Activated T-cell treated with anti-CD3 and anti-CD28 coated beads, Interleukin-2, amount 50 U/mL, for 48 hours (primary cell): ENCODE measurements around the gene LDLRAD4.

ENCODE experiments used
- DNase-seq, 2 experiments: peaks; one replicate each; pipeline ENCODE4 v3.0.0-alpha.2; 2020

Gene LDLRAD4

DNA sequence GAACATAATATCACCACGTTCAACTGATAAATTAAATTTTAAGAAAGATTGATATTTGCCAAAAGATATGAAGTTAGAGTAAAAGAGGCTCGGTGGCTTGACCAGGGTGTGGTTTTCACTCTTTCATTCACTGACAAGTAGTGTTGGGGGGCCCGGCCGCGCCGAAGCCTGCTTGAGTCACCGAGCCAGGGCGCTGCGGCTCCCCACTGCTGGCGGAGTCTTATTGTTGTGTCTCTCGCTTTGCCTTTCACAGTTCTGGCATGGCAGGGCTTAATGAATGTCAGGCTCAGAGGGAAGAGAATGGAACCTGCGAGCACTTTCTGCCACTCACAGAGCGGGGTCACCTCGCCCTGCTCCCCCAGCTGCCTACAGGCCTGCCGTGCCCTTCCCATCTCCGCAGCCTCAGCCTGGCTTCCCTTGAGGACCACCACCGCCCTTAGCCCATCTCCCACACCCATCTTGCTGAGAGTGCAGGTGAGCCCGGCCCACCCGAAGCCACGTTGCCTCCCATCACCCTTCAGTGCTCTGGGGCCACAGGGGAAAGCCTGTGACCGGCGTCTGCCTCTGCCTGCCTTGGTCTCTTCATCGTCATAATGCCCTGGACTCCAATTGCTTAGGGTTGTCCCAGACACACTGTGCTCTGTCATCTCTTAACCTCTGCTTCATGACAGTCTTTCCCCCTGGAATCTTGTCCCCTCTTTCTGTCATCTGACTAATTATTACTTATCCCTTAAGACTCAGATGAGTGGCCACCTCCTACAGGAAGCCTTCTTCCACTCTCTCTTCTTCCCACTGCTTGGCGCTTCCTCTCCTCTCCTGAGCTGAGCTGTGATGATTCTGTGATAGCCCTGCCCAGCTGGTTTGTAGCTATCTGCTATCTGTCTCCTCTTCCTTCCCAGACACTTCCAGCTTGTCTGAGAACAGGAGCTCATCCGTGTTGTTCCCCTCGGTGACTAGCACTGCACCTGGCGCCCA lies 365.3 kb downstream of the LDLRAD4 start:
- no peak for DNase-seq

DNA sequence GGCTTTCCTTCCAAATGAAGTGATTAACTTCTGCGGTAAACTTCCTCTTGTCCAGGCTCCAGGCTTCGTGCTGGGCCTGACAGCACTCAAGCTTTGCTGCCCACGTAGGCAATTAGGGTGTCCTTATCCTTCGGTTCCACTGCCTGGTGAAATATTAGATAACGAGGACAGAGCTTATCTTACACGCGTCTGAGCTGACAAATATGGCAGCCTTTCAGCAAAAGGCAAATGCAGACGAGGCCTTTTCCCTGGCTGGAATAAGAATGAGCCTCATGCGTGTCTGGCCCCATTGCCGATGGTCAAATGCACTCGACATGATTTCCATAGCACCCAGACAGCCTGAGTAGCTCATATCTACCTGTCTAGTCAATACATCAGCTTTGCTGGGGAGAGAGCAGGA lies 366.3 kb downstream of the LDLRAD4 start:
- no peak for DNase-seq

GRCh38 chr18:13585379-13586153 lies 367.0 kb downstream of the LDLRAD4 start:
- no peak for DNase-seq

- DNase-seq: no peak
Observed at GRCh38 chr18:13587001-13587400, 368.4 kb downstream of the LDLRAD4 start.

GRCh38 chr18:13587477-13587876 lies 368.9 kb downstream of the LDLRAD4 start:
- DNase-seq: no peak

GRCh38 chr18:13587937-13588336 lies 369.4 kb downstream of the LDLRAD4 start:
- no peak for DNase-seq

GRCh38 chr18:13589316-13589715 lies 370.8 kb downstream of the LDLRAD4 start:
- no peak for DNase-seq

DNA sequence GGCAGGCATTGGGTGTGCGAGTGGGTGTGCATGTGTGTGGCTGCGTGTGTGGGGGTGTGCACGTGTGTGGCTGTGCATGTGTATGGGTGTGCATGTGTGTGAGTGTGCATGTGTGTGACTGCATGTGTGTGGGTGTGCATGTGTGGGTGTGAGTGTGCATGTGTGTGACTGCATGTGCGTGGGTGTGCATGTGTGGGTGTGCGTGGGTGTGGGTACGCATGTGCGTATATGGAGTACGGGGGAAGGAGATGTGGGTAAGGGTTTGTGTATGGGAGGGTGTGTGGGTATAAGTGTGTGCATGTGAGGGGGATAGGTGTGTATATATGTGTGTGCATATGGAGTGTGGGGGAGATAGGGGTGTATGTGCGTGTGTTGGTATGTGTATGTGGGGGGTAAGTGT lies 371.4 kb downstream of the LDLRAD4 start:
- no peak for DNase-seq

GRCh38 chr18:13592246-13592645 lies 373.7 kb downstream of the LDLRAD4 start:
- DNase-seq: no peak

DNA sequence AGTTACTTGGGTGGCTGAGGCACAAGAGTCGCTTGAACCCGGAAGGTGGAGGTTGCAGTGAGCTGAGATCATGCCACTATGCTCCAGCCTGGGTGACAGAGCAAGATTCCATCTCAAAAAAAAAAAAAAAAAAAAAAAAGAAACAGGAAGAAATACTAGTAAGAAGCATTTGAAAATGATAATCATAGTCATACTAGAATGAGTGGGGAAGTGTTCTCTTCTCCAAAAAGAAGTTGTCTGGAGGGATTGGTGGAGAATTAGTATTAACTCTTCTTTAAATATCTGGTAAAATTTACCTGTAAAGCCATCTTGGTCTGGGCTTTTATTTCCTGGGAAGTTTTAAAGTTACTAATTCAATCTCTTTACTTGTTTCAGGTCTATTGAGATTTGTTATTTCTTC lies 376.0 kb downstream of the LDLRAD4 start:
- DNase-seq: no peak

DNA sequence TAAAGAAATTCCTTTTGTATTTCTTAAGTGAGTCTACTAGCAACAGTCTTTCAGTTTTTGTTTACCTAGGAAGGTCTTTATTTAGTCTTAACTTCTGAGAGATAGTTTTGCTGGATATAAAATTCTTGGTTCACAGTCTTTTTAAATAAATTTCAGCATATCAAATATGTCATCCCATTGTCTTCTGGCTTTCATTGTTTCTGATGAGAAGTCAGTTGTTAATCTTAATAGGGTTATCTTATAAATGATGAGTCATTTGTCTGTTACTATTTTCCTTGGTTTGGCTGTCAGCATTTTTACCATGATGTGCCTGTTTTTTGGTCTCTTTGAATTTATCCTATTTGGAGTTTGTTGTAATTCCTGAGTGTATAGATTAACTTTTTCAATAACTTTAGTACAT lies 378.5 kb downstream of the LDLRAD4 start:
- no peak for DNase-seq

DNA sequence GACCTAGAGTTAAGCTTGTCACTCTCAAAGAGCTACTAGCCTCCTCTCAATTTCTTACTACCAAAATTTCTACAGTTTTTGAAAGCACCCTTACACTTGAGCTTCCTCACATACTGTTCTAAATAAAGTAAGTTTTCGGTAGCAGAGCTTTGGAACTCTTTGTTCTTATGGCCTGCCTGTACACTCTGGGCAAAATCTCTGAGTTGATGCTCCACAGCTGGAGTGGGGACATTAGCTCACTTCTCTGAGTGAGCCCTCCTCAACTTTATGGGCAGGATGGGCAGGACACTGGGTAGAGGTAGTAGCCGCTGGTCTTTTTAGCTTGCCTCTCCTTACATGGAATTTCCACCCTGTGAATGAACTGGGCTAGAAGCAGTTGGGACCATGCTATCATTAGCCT lies 380.0 kb downstream of the LDLRAD4 start:
- no peak for DNase-seq

DNA sequence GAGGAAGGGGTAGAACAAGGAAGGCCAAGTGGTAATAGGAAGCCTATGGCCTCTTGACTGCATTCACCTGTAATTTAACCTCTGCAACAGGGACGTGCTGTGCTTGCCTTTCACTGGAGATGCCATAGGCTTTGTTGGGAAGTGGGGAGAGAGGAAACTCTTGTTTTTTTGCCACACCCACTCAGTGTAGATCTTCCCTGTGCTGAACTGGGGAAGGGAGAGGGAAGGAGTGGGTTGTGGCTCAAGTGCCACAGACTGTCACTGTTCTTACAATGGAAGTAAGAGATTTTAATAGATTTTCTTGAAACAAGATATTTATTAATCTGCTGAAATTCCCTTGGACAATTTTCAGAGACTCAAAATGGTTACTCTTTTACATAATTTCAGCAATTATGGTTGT lies 380.5 kb downstream of the LDLRAD4 start:
- DNase-seq: no peak

DNA sequence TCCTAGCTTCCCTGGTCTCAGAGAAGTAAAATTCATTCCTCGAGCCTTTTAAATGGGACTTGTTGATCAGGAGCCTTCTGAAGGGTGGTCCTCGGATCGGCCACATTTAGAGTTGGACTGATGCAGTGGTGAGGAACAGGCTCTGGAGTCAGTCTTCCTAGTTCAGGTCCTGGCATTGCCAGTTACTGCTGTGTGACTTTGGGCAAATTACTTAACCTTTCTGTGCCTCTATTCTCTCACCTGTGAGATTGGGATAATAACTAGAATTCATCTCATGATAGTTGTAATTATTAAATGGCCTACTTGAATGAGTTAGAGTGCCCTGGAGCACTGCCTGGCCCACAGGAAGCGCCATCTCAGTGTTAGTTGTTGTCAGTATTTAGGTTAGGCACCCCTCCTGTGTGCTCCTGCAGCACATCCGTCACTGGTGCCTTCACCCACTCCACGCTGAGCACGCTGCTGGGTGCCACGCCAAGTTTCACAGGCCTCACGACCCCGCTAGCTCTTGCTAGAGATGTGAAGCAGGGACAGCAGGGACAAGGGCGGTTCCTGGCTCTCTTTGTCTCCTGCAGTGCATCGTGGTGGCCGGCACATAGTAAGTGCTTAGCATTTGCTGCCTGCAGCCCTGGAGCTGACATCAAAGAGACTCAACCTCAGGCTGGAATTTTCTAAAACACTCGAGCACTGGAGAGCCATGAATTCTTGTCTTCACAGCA lies 384.9 kb downstream of the LDLRAD4 start:
- DNase-seq: no peak

- DNase-seq: no peak
Observed at GRCh38 chr18:13604786-13605185, 386.2 kb downstream of the LDLRAD4 start.

GRCh38 chr18:13605477-13605876 lies 386.9 kb downstream of the LDLRAD4 start:
- DNase-seq: no peak

- DNase-seq: no peak
Observed at GRCh38 chr18:13605901-13606300, 387.3 kb downstream of the LDLRAD4 start.

DNA sequence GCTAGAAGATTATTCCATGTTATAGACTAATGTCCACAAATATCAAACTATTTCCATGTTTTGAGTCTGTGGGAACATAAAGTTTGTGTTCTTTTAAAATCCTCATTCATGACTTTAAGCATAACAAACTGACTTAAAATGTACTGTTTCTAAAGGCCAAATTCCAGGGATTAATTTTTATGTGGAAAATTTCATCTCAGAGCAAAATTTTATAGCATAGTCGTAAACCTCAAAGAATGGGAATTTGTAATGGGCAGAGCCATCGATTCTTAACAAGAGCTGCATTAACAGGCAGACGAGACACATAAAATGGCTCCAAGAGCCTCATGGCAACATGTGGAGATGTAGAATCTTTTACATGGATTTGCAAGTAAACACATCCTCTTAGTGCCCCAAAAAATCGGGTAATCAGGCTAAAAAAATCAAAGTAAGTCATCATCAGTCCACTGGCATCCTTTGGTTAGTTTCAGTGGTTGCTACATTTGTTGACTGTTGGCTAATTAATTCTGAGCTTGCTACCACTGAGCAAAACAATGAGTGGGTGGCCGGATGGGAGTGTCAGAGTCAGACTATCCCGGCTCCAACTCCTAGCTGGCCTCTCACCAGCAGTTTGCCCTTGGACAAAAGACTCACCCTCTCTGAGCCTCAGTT lies 388.2 kb downstream of the LDLRAD4 start:
- no peak for DNase-seq

- peak; percentile 53 to 54 for DNase-seq
Observed at GRCh38 chr18:13608024-13608562, 389.5 kb downstream of the LDLRAD4 start.

GRCh38 chr18:13608791-13609532 lies 390.4 kb downstream of the LDLRAD4 start:
- peak; percentile 62 to 66 for DNase-seq

- DNase-seq: peak in 1 of 2 experiments; percentile 40
Observed at GRCh38 chr18:13610555-13611141, 392.1 kb downstream of the LDLRAD4 start.
